ENCODE results near the gene MYO9A.
"Not testable (repeated sequence)": the region's sequence is repeated elsewhere in the genome, so short reads cannot be mapped to it uniquely, and the experiment has no call there.

Gene MYO9A

GRCh38 chr15:72005483-72005882 is 112.5 kb downstream of the MYO9A start:
- H3K4me3 ChIP-seq (ENCODE audit: extremely low read depth, insufficient read depth, low read length, poor library complexity, severe bottlenecking), result no peak overlapping the region
- peaks cover 9% of the 10 kb centered on the region for H3K36me3 ChIP-seq (ENCODE audit: control insufficient read depth, insufficient read depth, low read length)
- no CpG with 5 or more reads among the region's 3 CpGs for WGBS, 2 experiments (ENCODE audit: insufficient coverage in 2 of 2)
- no peak overlapping the region for H3K27ac ChIP-seq (ENCODE audit: low read depth, low read length, severe bottlenecking)
- no peaks in the 10 kb centered on the region for H3K9me3 ChIP-seq (ENCODE audit: control insufficient read depth, low read length)
- H3K4me1 ChIP-seq (ENCODE audit: control insufficient read depth, insufficient read depth, low read length, poor library complexity, severe bottlenecking), result no peaks in the 10 kb centered on the region

GRCh38 chr15:71999807-72000206 is 118.1 kb downstream of the MYO9A start:
- H3K27ac ChIP-seq (ENCODE audit: low read depth, low read length, severe bottlenecking), result no peak overlapping the region
- H3K4me1 ChIP-seq (ENCODE audit: control insufficient read depth, insufficient read depth, low read length, poor library complexity, severe bottlenecking), result no peaks in the 10 kb centered on the region
- H3K9me3 ChIP-seq (ENCODE audit: control insufficient read depth, low read length), result no peaks in the 10 kb centered on the region
- H3K4me3 ChIP-seq (ENCODE audit: extremely low read depth, insufficient read depth, low read length, poor library complexity, severe bottlenecking), result no peak overlapping the region
- no peaks in the 10 kb centered on the region for H3K36me3 ChIP-seq (ENCODE audit: control insufficient read depth, insufficient read depth, low read length)
- no CpG with 5 or more reads among the region's 1 CpG for WGBS, 2 experiments (ENCODE audit: insufficient coverage in 2 of 2)

- WGBS, 2 experiments (ENCODE audit: insufficient coverage in 2 of 2), result 100% methylated on average over 1 of the region's 6 CpGs; no CpG with 5 or more reads in 1 of the 2 experiments
- not testable (repeated sequence) for H3K4me1 ChIP-seq (ENCODE audit: control insufficient read depth, insufficient read depth, low read length, poor library complexity, severe bottlenecking); H3K27ac ChIP-seq (ENCODE audit: low read depth, low read length, severe bottlenecking); H3K9me3 ChIP-seq (ENCODE audit: control insufficient read depth, low read length); H3K36me3 ChIP-seq (ENCODE audit: control insufficient read depth, insufficient read depth, low read length); H3K4me3 ChIP-seq (ENCODE audit: extremely low read depth, insufficient read depth, low read length, poor library complexity, severe bottlenecking)
Measured at GRCh38 chr15:71998717-71999116, 119.2 kb downstream of the MYO9A start.

- no peaks in the 10 kb centered on the region for H3K9me3 ChIP-seq (ENCODE audit: control insufficient read depth, low read length)
- H3K4me1 ChIP-seq (ENCODE audit: control insufficient read depth, insufficient read depth, low read length, poor library complexity, severe bottlenecking), result no peaks in the 10 kb centered on the region
- no peak overlapping the region for H3K4me3 ChIP-seq (ENCODE audit: extremely low read depth, insufficient read depth, low read length, poor library complexity, severe bottlenecking)
- WGBS, 2 experiments (ENCODE audit: insufficient coverage in 2 of 2), result no CpG with 5 or more reads among the region's 4 CpGs
- H3K27ac ChIP-seq (ENCODE audit: low read depth, low read length, severe bottlenecking), result no peak overlapping the region
- H3K36me3 ChIP-seq (ENCODE audit: control insufficient read depth, insufficient read depth, low read length), result no peaks in the 10 kb centered on the region
Measured at GRCh38 chr15:71997691-71998090, 120.3 kb downstream of the MYO9A start.

GRCh38 chr15:71975816-71976150 is 142.2 kb downstream of the MYO9A start:
- Histone ChIP-seq H3K4me1 (ENCODE audit: control insufficient read depth, insufficient read depth, low read length, poor library complexity, severe bottlenecking) (no peaks in the 10 kb centered on the region), H3K36me3 (ENCODE audit: control insufficient read depth, insufficient read depth, low read length) (peaks cover 5% of the 10 kb centered on the region), H3K4me3 (ENCODE audit: extremely low read depth, insufficient read depth, low read length, poor library complexity, severe bottlenecking) (no peak overlapping the region), H3K27ac (ENCODE audit: low read depth, low read length, severe bottlenecking) (no peak overlapping the region), H3K9me3 (ENCODE audit: control insufficient read depth, low read length) (no peaks in the 10 kb centered on the region)
- 50% methylated on average over 2 of the region's 6 CpGs; no CpG with 5 or more reads in 1 of the 2 experiments for WGBS, 2 experiments (ENCODE audit: insufficient coverage in 2 of 2)

- Histone ChIP-seq H3K9me3 (ENCODE audit: control insufficient read depth, low read length) (no peaks in the 10 kb centered on the region), H3K36me3 (ENCODE audit: control insufficient read depth, insufficient read depth, low read length) (peaks cover 5% of the 10 kb centered on the region), H3K4me1 (ENCODE audit: control insufficient read depth, insufficient read depth, low read length, poor library complexity, severe bottlenecking) (no peaks in the 10 kb centered on the region), H3K27ac (ENCODE audit: low read depth, low read length, severe bottlenecking) (no peak overlapping the region), H3K4me3 (ENCODE audit: extremely low read depth, insufficient read depth, low read length, poor library complexity, severe bottlenecking) (no peak overlapping the region)
- WGBS, 2 experiments (ENCODE audit: insufficient coverage in 2 of 2), result 89 to 100% methylated on average over 1 of the region's 3 CpGs
Measured at GRCh38 chr15:71974211-71974610, 143.7 kb downstream of the MYO9A start.

GRCh38 chr15:71973366-71973765 is 144.6 kb downstream of the MYO9A start:
- Histone ChIP-seq H3K36me3 (ENCODE audit: control insufficient read depth, insufficient read depth, low read length) (peaks cover 5% of the 10 kb centered on the region), H3K9me3 (ENCODE audit: control insufficient read depth, low read length) (no peaks in the 10 kb centered on the region), H3K4me1 (ENCODE audit: control insufficient read depth, insufficient read depth, low read length, poor library complexity, severe bottlenecking) (no peaks in the 10 kb centered on the region), H3K4me3 (ENCODE audit: extremely low read depth, insufficient read depth, low read length, poor library complexity, severe bottlenecking) (no peak overlapping the region), H3K27ac (ENCODE audit: low read depth, low read length, severe bottlenecking) (no peak overlapping the region)
- 93 to 100% methylated on average over 4 to 5 of the region's 5 CpGs for WGBS, 2 experiments (ENCODE audit: insufficient coverage in 2 of 2)

- H3K9me3 ChIP-seq (ENCODE audit: control insufficient read depth, low read length), result no peaks in the 10 kb centered on the region
- 84 to 100% methylated on average over 1 to 2 of the region's 2 CpGs for WGBS, 2 experiments (ENCODE audit: insufficient coverage in 2 of 2)
- no peak overlapping the region for H3K27ac ChIP-seq (ENCODE audit: low read depth, low read length, severe bottlenecking)
- H3K4me3 ChIP-seq (ENCODE audit: extremely low read depth, insufficient read depth, low read length, poor library complexity, severe bottlenecking), result no peak overlapping the region
- peaks cover 5% of the 10 kb centered on the region for H3K36me3 ChIP-seq (ENCODE audit: control insufficient read depth, insufficient read depth, low read length)
- no peaks in the 10 kb centered on the region for H3K4me1 ChIP-seq (ENCODE audit: control insufficient read depth, insufficient read depth, low read length, poor library complexity, severe bottlenecking)
Measured at GRCh38 chr15:71971905-71972304, 146.0 kb downstream of the MYO9A start.

- Histone ChIP-seq H3K4me3 (ENCODE audit: extremely low read depth, insufficient read depth, low read length, poor library complexity, severe bottlenecking) (no peak overlapping the region), H3K27ac (ENCODE audit: low read depth, low read length, severe bottlenecking) (no peak overlapping the region), H3K9me3 (ENCODE audit: control insufficient read depth, low read length) (no peaks in the 10 kb centered on the region), H3K4me1 (ENCODE audit: control insufficient read depth, insufficient read depth, low read length, poor library complexity, severe bottlenecking) (no peaks in the 10 kb centered on the region), H3K36me3 (ENCODE audit: control insufficient read depth, insufficient read depth, low read length) (peaks cover 5% of the 10 kb centered on the region)
- no CpG with 5 or more reads among the region's 1 CpG for WGBS, 2 experiments (ENCODE audit: insufficient coverage in 2 of 2)
Measured at GRCh38 chr15:71970435-71970834, 147.5 kb downstream of the MYO9A start.

- Histone ChIP-seq H3K36me3 (ENCODE audit: control insufficient read depth, insufficient read depth, low read length) (no peaks in the 10 kb centered on the region), H3K4me3 (ENCODE audit: extremely low read depth, insufficient read depth, low read length, poor library complexity, severe bottlenecking) (no peak overlapping the region), H3K4me1 (ENCODE audit: control insufficient read depth, insufficient read depth, low read length, poor library complexity, severe bottlenecking) (no peaks in the 10 kb centered on the region), H3K9me3 (ENCODE audit: control insufficient read depth, low read length) (no peaks in the 10 kb centered on the region), H3K27ac (ENCODE audit: low read depth, low read length, severe bottlenecking) (no peak overlapping the region)
- no CpG with 5 or more reads among the region's 1 CpG for WGBS, 2 experiments (ENCODE audit: insufficient coverage in 2 of 2)
Measured at GRCh38 chr15:71962537-71962936, 155.4 kb downstream of the MYO9A start.

GRCh38 chr15:71957026-71957425 is 160.9 kb downstream of the MYO9A start:
- no peaks in the 10 kb centered on the region for H3K4me1 ChIP-seq (ENCODE audit: control insufficient read depth, insufficient read depth, low read length, poor library complexity, severe bottlenecking)
- H3K36me3 ChIP-seq (ENCODE audit: control insufficient read depth, insufficient read depth, low read length), result no peaks in the 10 kb centered on the region
- H3K9me3 ChIP-seq (ENCODE audit: control insufficient read depth, low read length), result no peaks in the 10 kb centered on the region
- no CpG with 5 or more reads among the region's 2 CpGs for WGBS, 2 experiments (ENCODE audit: insufficient coverage in 2 of 2)
- H3K4me3 ChIP-seq (ENCODE audit: extremely low read depth, insufficient read depth, low read length, poor library complexity, severe bottlenecking), result no peak overlapping the region
- H3K27ac ChIP-seq (ENCODE audit: low read depth, low read length, severe bottlenecking), result no peak overlapping the region

GRCh38 chr15:71951134-71951533 is 166.8 kb downstream of the MYO9A start:
- Histone ChIP-seq H3K27ac (ENCODE audit: low read depth, low read length, severe bottlenecking) (no peak overlapping the region), H3K4me1 (ENCODE audit: control insufficient read depth, insufficient read depth, low read length, poor library complexity, severe bottlenecking) (no peaks in the 10 kb centered on the region), H3K4me3 (ENCODE audit: extremely low read depth, insufficient read depth, low read length, poor library complexity, severe bottlenecking) (no peak overlapping the region), H3K36me3 (ENCODE audit: control insufficient read depth, insufficient read depth, low read length) (no peaks in the 10 kb centered on the region), H3K9me3 (ENCODE audit: control insufficient read depth, low read length) (no peaks in the 10 kb centered on the region)
- WGBS, 2 experiments (ENCODE audit: insufficient coverage in 2 of 2), result 95 to 100% methylated on average over 1 to 2 of the region's 2 CpGs

All from mesodermal cell (in vitro differentiated cells).